HCT116 (cell line): Measurements from ENCODE around the gene CAMK2D. TPM values are rescaled to one million over a fixed set of nuclear protein-coding genes. Genes with fewer than 3 reads are reported as not detected.

Source experiments
- ATAC-seq: fragments of 200-7000 bp; cut with Tn5 transposase; 2 replicates; pipeline ENCODE4 v1.9.1; 2020; ENCODE audit warnings: mild to moderate bottlenecking, moderate library complexity
- BruUV-seq: library from RNA; stranded (reverse); fragments of 400-500 nt; replicated peaks from 2 replicates; lab custom pipeline; 2021; lab: Mats Ljungman, UMichigan
- CTCF ChIA-PET: fragments of 300-600 bp; sonication (Branson Sonifier 250); formaldehyde crosslinking; loops from one replicate; lab custom pipeline; 2021; ENCODE audit warnings: antibody characterized with exemption; lab: Charles Lee
- POLR2A ChIA-PET: fragments of 300-600, 350-600 bp; sonication (Branson Sonifier 250); formaldehyde crosslinking; loops from one replicate; lab custom pipeline; 2021; ENCODE audit warnings: antibody characterized with exemption; lab: Charles Lee
- RAD21 ChIA-PET, 2 experiments: fragments of 300-600 bp; sonication (Branson Sonifier 250); formaldehyde crosslinking; loops; one replicate each; lab custom pipeline; 2023; ENCODE audit warnings: low total read pairs in 2 of 2; ENCODE audit not compliant: uncharacterized antibody in 2 of 2, unreplicated experiment in 2 of 2, low non-redundant PET in 1 of 2; lab: Charles Lee
- DNase-seq: peaks from one replicate; pipeline ENCODE4 v3.0.0-alpha.2; 2010; ENCODE audit warnings: low read depth, low spot score
- H2AFZ ChIP-seq: fragments of 200-600 bp; shearing (Covaris generic), sonication (generic); 2 replicates; pipeline ENCODE4 v1.6.1; 2017; ENCODE audit warnings: low read depth, mixed run types, mixed read lengths, antibody characterized with exemption, low read length; ENCODE audit not compliant: poor library complexity, severe bottlenecking
- H3K27ac ChIP-seq: 2 replicates; pipeline ENCODE4 v1.5.1; 2012; ENCODE audit warnings: low read depth, low read length
- H3K27me3 ChIP-seq: fragments of 200-600 bp; sonication (generic); 2 replicates; pipeline ENCODE4 v1.6.1; 2016; ENCODE audit warnings: mixed run types, low read length, mixed read lengths; ENCODE audit not compliant: insufficient read depth
- H3K36me3 ChIP-seq, 2 experiments: fragments of 200-500 bp in 1 of 2; fragments of 200-600 bp in 1 of 2; sonication (Bioruptor generic) in 1 of 2; sonication (generic) in 1 of 2; 2 replicates each; pipeline versions ENCODE4 v1.5.1 to v1.6.1; 2014 to 2016; ENCODE audit warnings: low read length in 2 of 2, inconsistent platforms in 1 of 2, mixed read lengths in 1 of 2, mixed run types in 1 of 2; ENCODE audit not compliant: insufficient read depth in 2 of 2, control insufficient read depth in 1 of 2
- H3K4me1 ChIP-seq, 2 experiments: fragments of 200-600 bp in 1 of 2; sonication (generic) in 1 of 2; 2 replicates each; pipeline versions ENCODE4 v1.5.1 to v1.6.1; 2012 to 2017; ENCODE audit warnings: low read length in 2 of 2, inconsistent platforms in 1 of 2, mild to moderate bottlenecking in 1 of 2, mixed read lengths in 1 of 2, mixed run types in 1 of 2, moderate library complexity in 1 of 2; ENCODE audit not compliant: insufficient read depth in 2 of 2, control insufficient read depth in 1 of 2
- H3K4me2 ChIP-seq: fragments of 200-600 bp; sonication (generic); 2 replicates; pipeline ENCODE4 v1.6.1; 2017; ENCODE audit warnings: mixed run types, low read length, mixed read lengths
- H3K4me3 ChIP-seq, 2 experiments: fragments of 200-600 bp in 1 of 2; sonication (generic) in 1 of 2; replicated peaks in 1 of 2; 2 replicates each; pipeline ENCODE4 v1.5.1; 2011 to 2016; ENCODE audit warnings: low read length in 2 of 2, control low read depth in 1 of 2, low read depth in 1 of 2, mild to moderate bottlenecking in 1 of 2, mixed read lengths in 1 of 2, mixed run types in 1 of 2
- H3K79me2 ChIP-seq: fragments of 200-600 bp; sonication (generic); 2 replicates; pipeline ENCODE4 v1.6.1; 2017; ENCODE audit warnings: mild to moderate bottlenecking, mixed run types, low read length, moderate library complexity, mixed read lengths; ENCODE audit not compliant: insufficient read depth
- H3K9ac ChIP-seq: fragments of 200-600 bp; sonication (generic); 2 replicates; pipeline ENCODE4 v1.6.1; 2016; ENCODE audit warnings: low read length, mixed read lengths
- H3K9me2 ChIP-seq: fragments of 200-600 bp; sonication (generic), shearing (Covaris generic); 2 replicates; pipeline ENCODE4 v1.6.1; 2017; ENCODE audit warnings: mixed run types, mild to moderate bottlenecking, moderate library complexity; ENCODE audit not compliant: insufficient read depth
- H3K9me3 ChIP-seq, 2 experiments: fragments of 200-500 bp in 1 of 2; fragments of 200-600 bp in 1 of 2; sonication (Bioruptor generic) in 1 of 2; sonication (generic) in 1 of 2; 2 replicates each; pipeline ENCODE4 v1.6.1; 2014 to 2017; ENCODE audit warnings: low read length in 2 of 2, mixed read lengths in 2 of 2, inconsistent platforms in 1 of 2, low read depth in 1 of 2, mild to moderate bottlenecking in 1 of 2, mixed run types in 1 of 2, moderate library complexity in 1 of 2; ENCODE audit not compliant: control insufficient read depth in 1 of 2, insufficient read depth in 1 of 2
- H4K20me1 ChIP-seq: fragments of 200-600 bp; sonication (generic), shearing (Covaris generic); 2 replicates; pipeline ENCODE4 v1.6.1; 2017; ENCODE audit warnings: mixed run types, mild to moderate bottlenecking, moderate library complexity; ENCODE audit not compliant: insufficient read depth
- ELF1 ChIP-seq: IDR thresholded peaks from 2 replicates; pipeline ENCODE4 v1.6.1; 2012; ENCODE audit warnings: low read depth, borderline replicate concordance
- EZH2 ChIP-seq: fragments of 200-600 bp; sonication (generic); IDR thresholded peaks from 2 replicates; pipeline ENCODE4 v1.6.1; 2017; ENCODE audit warnings: antibody characterized with exemption, mixed run types
- EZH2phosphoT487 ChIP-seq: fragments of 200-600 bp; IDR thresholded peaks from 2 replicates; pipeline ENCODE4 v1.6.1; 2018; ENCODE audit warnings: antibody characterized with exemption, borderline replicate concordance
- FOSL1 ChIP-seq: IDR thresholded peaks from 2 replicates; pipeline ENCODE4 v1.6.1; 2012; ENCODE audit warnings: low read depth
- JUND ChIP-seq: IDR thresholded peaks from 2 replicates; pipeline ENCODE4 v1.6.1; 2012
- POLR2AphosphoS5 ChIP-seq: IDR thresholded peaks from 2 replicates; pipeline ENCODE4 v1.6.1; 2011; ENCODE audit warnings: mild to moderate bottlenecking, low read depth, low read length, moderate library complexity
- RAD21 ChIP-seq: IDR thresholded peaks from 2 replicates; pipeline ENCODE4 v1.6.1; 2012; ENCODE audit warnings: low read depth, mild to moderate bottlenecking
- SIN3A ChIP-seq: IDR thresholded peaks from 2 replicates; pipeline ENCODE4 v1.6.1; 2012; ENCODE audit warnings: low read depth
- SP1 ChIP-seq: IDR thresholded peaks from 2 replicates; pipeline ENCODE4 v1.6.1; 2012; ENCODE audit warnings: low read depth
- SRF ChIP-seq: IDR thresholded peaks from 2 replicates; pipeline ENCODE4 v1.6.1; 2012; ENCODE audit warnings: low read depth
- YY1 ChIP-seq: IDR thresholded peaks from 2 replicates; pipeline ENCODE4 v1.6.1; 2011; ENCODE audit warnings: low read length, low read depth, moderate library complexity, mild to moderate bottlenecking; ENCODE audit not compliant: insufficient replicate concordance; ENCODE audit errors: extremely low read depth
- ZBTB33 ChIP-seq: IDR thresholded peaks from 2 replicates; pipeline ENCODE4 v1.6.1; 2011; ENCODE audit warnings: mild to moderate bottlenecking, low read length, moderate library complexity; ENCODE audit not compliant: insufficient replicate concordance; ENCODE audit errors: extremely low read depth
- ZFX ChIP-seq: fragments of 450-650 bp; IDR thresholded peaks from 2 replicates; pipeline ENCODE4 v1.6.1; 2017
- ZNF274 ChIP-seq: fragments of 200-500 bp; sonication (Bioruptor generic); IDR thresholded peaks from 2 replicates; pipeline ENCODE4 v1.6.1; 2014; ENCODE audit warnings: mild to moderate bottlenecking, low read depth, low read length, inconsistent platforms
- intact Hi-C: fragments of 100-400 bp; cut with micrococcal nuclease; formaldehyde crosslinking; loops from 2 replicates; pipeline ENCODE4 v1.10.0; 2022
- total RNA-seq: library from RNA; stranded (reverse); gene quantifications from one replicate; pipeline ENCODE4 v1.2.1, GENCODE V29; 2021; ENCODE audit not compliant: unreplicated experiment
- TF ChIP-seq, protein P1 (sequence below), 3 experiments: fragments of 200-600 bp in 1 of 3; sonication (generic) in 1 of 3; IDR thresholded peaks in 2 of 3; conservative IDR thresholded peaks in 1 of 3; 2 replicates each; pipeline ENCODE4 v1.5.1; 2012 to 2017; ENCODE audit warnings: low read depth in 2 of 3, low read length in 2 of 3, antibody characterized with exemption in 1 of 3, borderline replicate concordance in 1 of 3, control low read depth in 1 of 3, mild to moderate bottlenecking in 1 of 3, mixed read lengths in 1 of 3, mixed run types in 1 of 3, moderate library complexity in 1 of 3; ENCODE audit not compliant: insufficient read depth in 1 of 3

Gene CAMK2D
- total RNA-seq, 1 experiment from 2014 or later = 67.0 TPM

- Histone ChIP-seq H3K9me3 (no peaks in the 10 kb centered on the region), H3K79me2 (no peaks in the 10 kb centered on the region; the same call in 1 of the 2 replicates), H3K9ac (no peak overlapping the region), H3K4me1 (peaks cover 13 to 19% of the 10 kb centered on the region in 2 experiments; a peak in 3 of 4 replicates), H2AFZ (no peak overlapping the region), H4K20me1 (no peaks in the 10 kb centered on the region), H3K4me3 (no peak overlapping the region)
- ChIA-PET CTCF (no interaction called here), RAD21 (no interaction called here)
- TF ChIP-seq JUND (no peak), ZBTB33 (no peak), RAD21 (peak; percentile 29; the same call in 1 of the 2 replicates)
- TF ChIP-seq, all 23 proteins: peak for 1
- POLR2A ChIA-PET = no interaction called here
- H3K4me2 ChIP-seq = no peak overlapping the region
- no peaks in the 10 kb centered on the region for H3K27me3 ChIP-seq
- no peaks in the 10 kb centered on the region for H3K9me2 ChIP-seq
- ATAC-seq (peak; percentile 50; the same call in 1 of the 2 replicates), DNase-seq (no peak)
- intact Hi-C loops = no loop called here
- no peaks in the 10 kb centered on the region for H3K36me3 ChIP-seq
- no TSS peak for BruUV-seq
- H3K27ac ChIP-seq = no peak overlapping the region
These were observed 125.1 kb downstream of the CAMK2D start for GRCh38 chr4:113636438-113636818.

DNA sequence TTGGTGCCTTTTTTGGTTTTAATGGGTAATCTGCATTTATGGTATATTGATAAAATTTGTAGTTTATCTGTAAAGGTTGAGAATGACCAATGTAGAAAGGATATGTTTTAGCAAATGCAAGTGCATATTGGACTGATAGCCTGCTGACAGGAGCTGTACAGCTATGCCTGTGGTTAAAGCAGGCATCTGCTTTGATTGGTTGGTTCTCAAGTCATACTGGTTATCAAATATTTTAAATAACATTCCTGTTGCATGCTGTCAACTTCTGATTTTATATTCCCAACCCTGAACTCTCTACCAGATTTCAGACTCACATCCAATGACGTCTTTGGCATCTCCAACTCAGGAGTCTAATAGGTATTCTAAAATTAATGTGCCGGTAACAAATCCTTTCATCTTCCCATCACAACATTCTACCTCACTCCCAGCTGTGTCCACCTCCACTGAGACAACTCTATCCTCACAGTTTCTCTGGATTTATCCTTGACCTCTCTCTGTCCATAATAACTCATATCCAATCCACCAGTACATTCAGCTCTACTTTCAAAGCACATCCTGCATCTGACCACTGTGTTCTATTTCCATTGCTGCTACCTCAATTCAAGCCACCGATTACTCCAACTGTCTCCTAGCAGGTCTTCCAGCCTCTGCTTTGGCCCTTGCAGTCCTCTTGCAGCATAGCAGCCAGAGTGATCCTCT is 125.7 kb downstream of the CAMK2D start:
- no peaks in the 10 kb centered on the region; the same call in 1 of the 2 replicates for H3K79me2 ChIP-seq
- no TSS peak for BruUV-seq
- no peaks in the 10 kb centered on the region for H3K9me2 ChIP-seq
- ChIA-PET CTCF (no interaction called here), RAD21 (no interaction called here), POLR2A (no interaction called here)
- H3K27me3 ChIP-seq = no peaks in the 10 kb centered on the region
- DNase-seq (no peak), ATAC-seq (peak; percentile 16; the same call in 1 of the 2 replicates)
- H4K20me1 ChIP-seq = no peaks in the 10 kb centered on the region
- H3K4me2 ChIP-seq = no peak overlapping the region
- H3K9me3 ChIP-seq = no peaks in the 10 kb centered on the region
- intact Hi-C loops = no loop called here
- no peak overlapping the region for H3K9ac ChIP-seq
- no peak overlapping the region for H3K27ac ChIP-seq
- no peaks in the 10 kb centered on the region for H3K36me3 ChIP-seq
- peaks cover 13 to 19% of the 10 kb centered on the region in 2 experiments; a peak in 3 of 4 replicates for H3K4me1 ChIP-seq
- no peak overlapping the region for H3K4me3 ChIP-seq
- H2AFZ ChIP-seq = no peak overlapping the region
- TF ChIP-seq SRF (no peak), SIN3A (no peak), POLR2AphosphoS5 (no peak), SP1 (no peak), FOSL1 (no peak), YY1 (no peak), ZNF274 (no peak), EZH2 (no peak), ZFX (no peak), EZH2phosphoT487 (no peak), JUND (no peak), ELF1 (no peak)
- TF ChIP-seq, protein P1, sequence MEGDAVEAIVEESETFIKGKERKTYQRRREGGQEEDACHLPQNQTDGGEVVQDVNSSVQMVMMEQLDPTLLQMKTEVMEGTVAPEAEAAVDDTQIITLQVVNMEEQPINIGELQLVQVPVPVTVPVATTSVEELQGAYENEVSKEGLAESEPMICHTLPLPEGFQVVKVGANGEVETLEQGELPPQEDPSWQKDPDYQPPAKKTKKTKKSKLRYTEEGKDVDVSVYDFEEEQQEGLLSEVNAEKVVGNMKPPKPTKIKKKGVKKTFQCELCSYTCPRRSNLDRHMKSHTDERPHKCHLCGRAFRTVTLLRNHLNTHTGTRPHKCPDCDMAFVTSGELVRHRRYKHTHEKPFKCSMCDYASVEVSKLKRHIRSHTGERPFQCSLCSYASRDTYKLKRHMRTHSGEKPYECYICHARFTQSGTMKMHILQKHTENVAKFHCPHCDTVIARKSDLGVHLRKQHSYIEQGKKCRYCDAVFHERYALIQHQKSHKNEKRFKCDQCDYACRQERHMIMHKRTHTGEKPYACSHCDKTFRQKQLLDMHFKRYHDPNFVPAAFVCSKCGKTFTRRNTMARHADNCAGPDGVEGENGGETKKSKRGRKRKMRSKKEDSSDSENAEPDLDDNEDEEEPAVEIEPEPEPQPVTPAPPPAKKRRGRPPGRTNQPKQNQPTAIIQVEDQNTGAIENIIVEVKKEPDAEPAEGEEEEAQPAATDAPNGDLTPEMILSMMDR (IDR thresholded peaks at IDR 0.05 in 2 of 3, conservative IDR thresholded peaks at IDR 0.05 in 1 of 3; ENCODE audit: borderline replicate concordance in 1 of 3, insufficient read depth in 1 of 3, low read depth in 2 of 3, low read length in 2 of 3) = no peak
